Smooth muscle cell of the umbilical artery (primary cell): ENCODE measurements around the gene VWA5B1. TPM values are rescaled to one million over a fixed set of nuclear protein-coding genes. Genes with fewer than 3 reads are reported as not detected.

Experiments
- total RNA-seq: library from RNA; depleted of rRNA; stranded (reverse); fragments of >200 nt; gene quantifications from 2 replicates; pipeline ENCODE4 v1.2.3, GENCODE V29; 2014

VWA5B1 gene, protein sequence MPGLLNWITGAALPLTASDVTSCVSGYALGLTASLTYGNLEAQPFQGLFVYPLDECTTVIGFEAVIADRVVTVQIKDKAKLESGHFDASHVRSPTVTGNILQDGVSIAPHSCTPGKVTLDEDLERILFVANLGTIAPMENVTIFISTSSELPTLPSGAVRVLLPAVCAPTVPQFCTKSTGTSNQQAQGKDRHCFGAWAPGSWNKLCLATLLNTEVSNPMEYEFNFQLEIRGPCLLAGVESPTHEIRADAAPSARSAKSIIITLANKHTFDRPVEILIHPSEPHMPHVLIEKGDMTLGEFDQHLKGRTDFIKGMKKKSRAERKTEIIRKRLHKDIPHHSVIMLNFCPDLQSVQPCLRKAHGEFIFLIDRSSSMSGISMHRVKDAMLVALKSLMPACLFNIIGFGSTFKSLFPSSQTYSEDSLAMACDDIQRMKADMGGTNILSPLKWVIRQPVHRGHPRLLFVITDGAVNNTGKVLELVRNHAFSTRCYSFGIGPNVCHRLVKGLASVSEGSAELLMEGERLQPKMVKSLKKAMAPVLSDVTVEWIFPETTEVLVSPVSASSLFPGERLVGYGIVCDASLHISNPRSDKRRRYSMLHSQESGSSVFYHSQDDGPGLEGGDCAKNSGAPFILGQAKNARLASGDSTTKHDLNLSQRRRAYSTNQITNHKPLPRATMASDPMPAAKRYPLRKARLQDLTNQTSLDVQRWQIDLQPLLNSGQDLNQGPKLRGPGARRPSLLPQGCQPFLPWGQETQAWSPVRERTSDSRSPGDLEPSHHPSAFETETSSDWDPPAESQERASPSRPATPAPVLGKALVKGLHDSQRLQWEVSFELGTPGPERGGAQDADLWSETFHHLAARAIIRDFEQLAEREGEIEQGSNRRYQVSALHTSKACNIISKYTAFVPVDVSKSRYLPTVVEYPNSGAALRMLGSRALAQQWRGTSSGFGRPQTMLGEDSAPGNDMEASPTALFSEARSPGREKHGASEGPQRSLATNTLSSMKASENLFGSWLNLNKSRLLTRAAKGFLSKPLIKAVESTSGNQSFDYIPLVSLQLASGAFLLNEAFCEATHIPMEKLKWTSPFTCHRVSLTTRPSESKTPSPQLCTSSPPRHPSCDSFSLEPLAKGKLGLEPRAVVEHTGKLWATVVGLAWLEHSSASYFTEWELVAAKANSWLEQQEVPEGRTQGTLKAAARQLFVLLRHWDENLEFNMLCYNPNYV
- total RNA-seq: not detected in 2 replicates

DNA sequence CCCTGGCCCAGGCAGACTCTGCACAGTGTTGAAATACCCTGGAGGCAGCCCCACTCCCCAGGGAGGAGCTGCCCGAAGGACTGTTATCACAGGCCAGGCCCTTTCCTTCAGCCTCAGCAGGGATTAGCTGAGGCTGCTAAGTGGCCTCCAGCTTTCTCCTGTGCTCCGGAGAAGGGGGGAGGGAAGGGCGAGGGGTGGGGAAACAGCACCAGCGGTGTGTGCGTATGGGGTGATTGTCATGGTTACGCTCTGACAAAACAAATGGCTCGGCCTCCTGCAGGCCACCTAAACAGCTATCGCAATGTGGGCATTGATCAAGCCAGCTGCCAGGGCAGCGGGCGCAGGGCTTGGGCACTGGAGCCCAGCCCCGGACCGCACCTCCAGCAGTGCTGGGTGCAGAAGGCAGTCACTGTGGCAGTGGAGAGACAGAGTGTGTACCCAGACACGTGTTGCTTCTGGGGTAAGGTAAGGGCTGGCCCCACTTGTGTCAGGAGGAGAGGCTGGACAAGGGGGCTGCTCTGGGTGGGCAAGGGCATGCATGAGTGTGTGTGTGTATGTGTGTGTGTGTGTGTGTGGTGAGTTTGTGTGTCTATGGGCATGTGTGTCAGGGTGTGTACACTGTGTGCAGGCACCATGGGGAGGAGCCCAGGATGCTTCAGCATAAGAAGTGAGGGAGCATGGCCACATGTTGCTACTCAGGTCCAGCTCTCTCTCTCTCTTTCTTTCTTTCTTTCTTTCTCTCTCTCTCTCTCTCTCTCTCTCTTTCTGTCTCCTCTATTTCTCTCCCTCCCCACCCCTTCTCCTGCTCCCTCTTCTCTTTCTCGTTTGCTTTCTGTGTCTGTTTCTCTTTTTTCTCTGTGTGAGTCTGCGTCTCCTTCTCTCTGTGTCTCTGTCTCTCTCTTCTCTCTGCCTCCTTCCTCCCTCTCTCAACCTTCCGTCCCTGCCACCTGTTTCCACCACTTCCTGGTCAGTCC, at the start of gene VWA5B1:
Gene VWA5B1, plus strand, starts transcription at position 252 of the 974 bp plus-strand sequence. CDS start 19,727 bp downstream, outside the sequence.

Other genes with a start within 250 kb of the VWA5B1 start
- not detected in 2 replicates for gene PLA2G5, start 220.7 kb upstream of the VWA5B1 start, total RNA-seq
- gene PLA2G2D, start 171.3 kb upstream of the VWA5B1 start, total RNA-seq: not detected in 2 replicates
- gene PLA2G2F, start 151.6 kb upstream of the VWA5B1 start, total RNA-seq: not detected in 2 replicates
- not detected in 2 replicates for gene UBXN10, start 104.8 kb upstream of the VWA5B1 start, total RNA-seq
- gene PLA2G2C, start 104.4 kb upstream of the VWA5B1 start, total RNA-seq: not detected in 2 replicates
- gene CAMK2N1, start 195.3 kb downstream of the VWA5B1 start, total RNA-seq: 2.1 and 8.5 TPM in 2 replicates
- gene MUL1, start 217.3 kb downstream of the VWA5B1 start, total RNA-seq: 27.3 and 30.6 TPM in 2 replicates